ENCODE results near the gene EN2.

- TF ChIP-seq POLR2A (IDR thresholded peaks at IDR 0.05; ENCODE audit: low read depth, low read length) (no peak), TAF1 (IDR thresholded peaks at IDR 0.05; ENCODE audit: low read depth, low read length) (no peak)
These were observed 26.7 kb upstream of the EN2 start for GRCh38 chr7:155431231-155431630.
